ENCODE measurements around the gene MAPK7.
"Not testable (repeated sequence)": the region's sequence is repeated elsewhere in the genome, so short reads cannot be mapped to it uniquely, and the experiment has no call there.

MAPK7 gene

DNA sequence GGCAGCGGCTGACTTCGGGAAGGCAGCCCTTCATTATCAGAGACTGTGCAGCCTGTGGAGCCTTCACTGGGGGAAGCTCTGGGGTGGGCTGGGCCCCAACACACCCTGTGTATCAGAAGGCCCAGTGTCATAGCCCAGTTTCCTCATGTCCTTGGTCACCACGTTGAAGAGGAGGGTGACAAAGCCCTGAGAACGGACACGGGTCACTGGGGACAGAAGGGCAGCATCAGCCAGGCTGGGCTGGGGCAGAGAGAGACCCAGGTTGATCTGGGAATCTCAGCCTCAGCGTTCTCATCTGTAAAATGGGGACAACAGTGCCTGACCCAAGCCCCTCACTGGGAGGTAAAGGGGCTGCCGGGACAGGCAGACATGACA is 35.1 kb upstream of the MAPK7 start:
- DNase-seq (ENCODE audit: low read depth, low spot score), result no peak

DNA sequence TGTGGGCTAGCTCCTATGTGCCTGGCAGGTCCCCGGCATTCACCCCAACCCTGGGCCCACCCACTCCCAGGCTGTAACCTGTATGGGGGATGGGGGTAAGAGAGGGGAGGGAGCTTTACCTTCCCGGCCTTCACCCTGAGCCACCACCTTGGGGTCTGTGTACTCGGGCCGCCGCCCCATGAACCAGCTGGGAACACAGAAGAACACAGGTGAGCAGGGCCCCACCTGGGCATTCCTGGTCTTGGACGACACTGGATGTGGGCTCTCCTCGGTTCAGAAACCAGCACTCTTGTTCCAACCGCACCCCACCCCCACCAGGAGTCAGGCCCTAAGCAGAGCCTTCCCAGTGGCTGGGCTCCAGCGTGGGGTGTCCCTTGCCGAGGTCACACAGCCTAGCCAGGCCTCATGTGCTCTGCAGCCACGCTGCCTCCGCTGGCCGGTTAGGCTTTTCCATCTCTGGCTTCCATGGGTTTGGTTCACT is 34.6 kb upstream of the MAPK7 start:
- no peak for DNase-seq (ENCODE audit: low read depth, low spot score)

DNA sequence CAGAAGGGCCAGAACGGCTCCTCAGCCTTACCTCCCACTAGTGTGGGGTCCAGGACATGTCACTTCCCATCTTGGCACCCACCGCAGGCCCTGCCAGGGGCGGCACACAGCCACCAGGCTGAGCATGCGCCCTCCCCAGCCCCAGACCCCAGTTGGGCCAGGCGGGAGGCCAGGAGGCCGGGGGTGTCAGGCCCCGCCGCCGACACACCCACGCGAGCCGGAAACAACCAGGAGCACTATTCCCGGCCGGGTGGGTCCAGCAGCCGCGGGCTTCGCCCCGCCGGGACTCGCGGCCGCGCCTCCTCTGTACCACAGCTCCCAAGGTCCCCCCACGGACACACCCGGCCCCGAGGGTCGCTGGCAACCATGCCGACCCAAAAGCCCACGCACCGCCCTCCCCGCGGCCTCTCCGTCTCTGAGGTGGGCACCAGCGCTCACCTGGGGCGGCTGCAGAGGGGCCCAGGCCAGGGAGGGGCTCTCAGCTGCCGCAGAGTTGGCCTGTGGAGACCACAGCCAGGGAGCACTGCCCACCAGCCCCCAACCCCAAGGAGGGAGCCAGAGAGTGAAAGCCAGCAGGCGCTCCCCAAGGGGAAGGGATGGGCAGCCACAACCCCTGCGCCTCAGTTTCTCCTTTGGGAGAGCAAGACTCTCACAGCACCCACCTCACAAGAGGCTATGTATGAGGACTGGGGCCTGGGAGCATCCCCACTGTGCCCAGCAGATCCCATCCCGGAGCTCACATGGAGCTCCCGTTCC is 33.8 kb upstream of the MAPK7 start:
- no peak for DNase-seq (ENCODE audit: low read depth, low spot score)

DNA sequence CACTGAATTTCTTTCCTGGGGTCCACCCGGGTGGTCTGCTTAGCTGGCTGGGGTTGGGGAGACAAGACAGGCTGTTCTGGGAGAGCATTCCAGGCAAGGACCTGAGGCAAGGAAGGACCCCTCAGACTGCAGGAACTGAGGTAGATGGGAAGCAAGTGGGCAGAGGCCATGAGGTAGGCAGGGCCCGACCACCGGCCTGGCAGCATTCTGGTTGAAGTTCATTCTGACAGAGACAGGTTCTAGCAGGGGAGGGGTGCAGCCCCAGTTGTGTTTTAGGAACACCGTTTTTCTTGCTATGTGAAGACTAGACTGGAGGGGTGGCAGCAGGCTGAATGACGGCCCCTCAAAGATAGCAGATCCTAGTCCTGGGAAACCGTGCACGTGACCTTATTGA is 33.2 kb upstream of the MAPK7 start:
- no peak for DNase-seq (ENCODE audit: low read depth, low spot score)

DNA sequence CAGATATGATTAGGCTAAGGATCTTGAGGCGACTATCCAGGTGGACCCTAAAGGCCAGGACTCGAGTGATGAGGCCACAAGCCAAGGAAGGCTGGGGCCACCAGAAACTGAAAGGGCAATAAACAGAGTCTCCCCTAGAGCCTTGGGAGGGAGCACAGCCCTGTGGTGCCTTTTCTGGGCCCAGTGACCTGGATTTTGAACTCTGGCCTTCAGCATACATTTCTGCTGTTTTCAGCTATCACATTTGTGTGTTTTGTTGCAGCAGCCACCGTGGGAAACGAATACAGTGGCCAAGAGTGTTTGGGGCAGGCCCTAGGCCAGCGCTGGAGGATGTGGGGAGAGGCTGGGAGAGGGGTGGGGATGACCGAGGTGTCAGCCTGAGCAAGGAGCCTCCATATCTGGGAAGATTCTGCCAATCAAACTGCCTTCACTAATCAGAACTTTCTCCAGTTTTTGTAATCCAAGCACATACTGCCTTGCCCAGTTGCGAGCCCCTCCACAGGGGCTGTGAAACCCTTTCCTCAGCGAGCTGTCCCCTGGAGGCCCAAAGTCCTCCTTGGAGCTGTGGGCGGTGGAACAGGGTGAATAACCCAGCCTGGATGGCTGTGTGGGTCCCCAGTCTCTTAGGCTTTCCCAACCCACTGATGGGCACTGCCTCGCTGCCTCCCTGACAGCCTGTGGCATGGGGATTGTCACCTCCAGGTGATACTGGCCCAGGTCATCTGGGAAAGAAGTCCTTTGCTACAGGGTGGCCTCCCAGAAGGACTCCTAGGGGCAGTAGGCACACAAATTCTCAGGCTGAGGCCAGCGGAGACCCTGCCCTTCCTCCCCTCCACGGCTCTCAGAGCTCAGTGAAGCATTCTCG is 32.6 kb upstream of the MAPK7 start:
- DNase-seq (ENCODE audit: low read depth, low spot score), result no peak

DNA sequence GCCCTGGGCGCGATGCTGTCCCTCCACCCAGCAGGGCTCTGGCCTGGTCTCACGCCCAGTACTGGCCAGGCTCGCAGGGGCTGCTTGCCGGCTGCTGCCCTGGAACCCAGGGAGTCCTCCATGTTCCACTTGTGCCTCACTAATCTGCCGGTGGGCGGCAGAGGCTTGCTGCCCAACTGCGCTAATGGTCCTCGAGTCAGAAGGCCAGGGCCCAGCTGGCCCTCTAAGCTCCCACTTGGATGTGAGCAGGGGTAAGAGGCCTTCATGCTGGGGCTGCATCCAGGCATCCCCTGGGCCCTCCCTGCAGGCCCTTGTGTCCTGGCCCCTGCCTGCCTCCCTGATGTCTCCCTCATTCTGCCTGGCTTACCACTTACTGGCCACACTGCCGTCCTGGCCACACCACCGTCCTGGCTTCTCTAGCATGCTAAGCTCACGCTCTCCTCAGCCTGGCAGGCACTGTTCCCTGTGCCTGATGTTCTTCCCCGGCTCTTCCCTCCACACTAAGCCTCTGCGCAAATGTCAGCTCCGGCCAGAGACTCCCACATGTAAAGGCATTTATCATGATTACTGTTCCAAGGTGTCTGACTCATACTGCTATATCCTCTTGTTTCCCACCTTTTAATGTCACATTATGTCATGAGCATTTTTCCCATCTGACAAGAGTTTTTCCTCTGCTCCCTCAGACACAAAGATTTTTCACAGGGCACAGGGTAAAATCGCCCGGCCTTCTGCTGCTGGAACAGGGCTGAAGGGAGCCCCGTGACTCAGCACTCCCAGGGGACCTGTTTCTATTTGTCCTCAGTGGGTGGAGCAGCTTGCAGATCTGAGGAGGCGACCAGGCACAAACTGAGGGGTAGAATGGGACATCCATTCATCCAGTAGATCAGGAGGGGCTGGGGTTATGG is 31.7 kb upstream of the MAPK7 start:
- DNase-seq (ENCODE audit: low read depth, low spot score), result no peak

DNA sequence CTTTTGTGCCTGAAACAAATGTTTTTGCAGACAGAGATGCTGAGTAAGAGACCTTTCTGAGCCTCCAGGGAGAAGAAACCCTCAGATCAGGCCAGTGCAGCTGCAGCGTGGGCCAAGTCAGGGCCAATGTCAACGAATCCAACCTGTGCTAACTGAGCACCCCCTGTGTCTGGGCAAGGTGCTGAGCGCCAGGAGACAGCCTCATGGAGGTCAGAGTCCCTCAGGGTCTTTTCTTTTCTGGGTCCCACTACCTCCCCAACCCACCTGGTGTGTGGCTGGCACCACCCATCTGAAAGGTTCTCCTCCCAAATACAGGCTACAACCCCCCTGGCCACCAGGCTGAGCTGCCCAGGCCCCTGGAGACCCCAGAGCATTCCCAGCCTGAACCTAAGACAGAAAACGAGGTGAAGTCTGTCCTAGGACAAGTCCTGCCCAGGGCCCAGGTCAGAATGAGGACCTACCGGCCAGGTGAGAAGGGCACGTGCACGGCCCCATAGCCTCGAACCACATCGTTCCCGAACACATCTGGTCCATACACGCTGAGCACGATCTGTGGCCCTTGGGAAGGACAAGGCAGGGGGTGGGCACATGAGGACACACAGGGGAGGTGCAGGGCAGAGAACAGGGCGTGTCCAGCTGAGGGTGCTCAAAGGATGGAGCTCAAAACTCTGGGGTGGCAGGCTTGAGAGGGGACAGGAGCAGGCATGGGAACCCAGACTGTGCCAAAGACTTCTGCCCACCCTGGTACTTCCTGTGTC is 30.8 kb upstream of the MAPK7 start:
- no peak for DNase-seq (ENCODE audit: low read depth, low spot score)

DNA sequence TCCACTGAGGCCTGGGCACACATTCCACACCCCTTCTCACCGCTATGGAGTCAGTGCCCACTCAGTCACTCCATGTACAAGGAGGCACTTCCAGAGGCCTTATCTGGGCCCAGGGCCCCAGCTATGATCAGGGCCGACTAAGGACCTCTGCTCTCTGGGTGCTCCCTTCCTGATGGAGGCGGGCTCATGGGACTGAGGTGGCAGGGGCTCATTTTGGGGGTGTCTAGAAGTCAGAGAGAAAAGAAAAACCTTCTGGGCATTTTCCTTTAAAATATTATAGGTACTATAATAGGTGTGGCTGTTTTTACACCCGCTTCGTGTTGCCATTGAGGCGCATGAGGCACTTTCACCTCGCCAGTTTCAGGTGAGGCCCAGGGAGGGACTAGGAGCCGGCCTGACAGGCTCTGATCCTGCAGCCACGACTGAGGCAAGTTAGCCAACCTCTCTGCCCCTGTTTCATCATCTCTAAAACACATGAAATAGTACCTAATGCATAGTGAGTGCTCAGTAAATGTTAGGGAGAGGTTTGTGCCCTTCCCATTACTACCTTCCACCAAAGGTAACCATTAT is 30.1 kb upstream of the MAPK7 start:
- no peak for DNase-seq (ENCODE audit: low read depth, low spot score)

DNA sequence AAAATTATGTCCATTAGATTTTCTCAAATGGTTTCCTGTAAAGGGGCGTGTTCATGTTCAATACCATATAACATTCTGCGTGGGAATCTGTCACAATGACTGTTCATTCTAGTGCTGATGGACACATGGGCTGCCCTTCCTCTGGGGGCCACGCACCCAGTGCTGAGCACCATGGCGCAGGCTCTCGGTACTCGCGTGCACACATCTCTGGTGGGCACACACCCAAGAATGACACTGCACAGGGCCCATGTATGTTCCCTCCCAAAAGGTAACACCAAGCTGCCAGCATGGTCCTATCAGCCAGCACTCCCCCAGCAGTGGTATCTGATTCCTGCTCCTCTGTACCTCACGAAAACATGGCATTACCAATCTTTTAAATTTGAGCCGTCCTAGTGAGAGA is 29.5 kb upstream of the MAPK7 start:
- no peak for DNase-seq (ENCODE audit: low read depth, low spot score)

DNA sequence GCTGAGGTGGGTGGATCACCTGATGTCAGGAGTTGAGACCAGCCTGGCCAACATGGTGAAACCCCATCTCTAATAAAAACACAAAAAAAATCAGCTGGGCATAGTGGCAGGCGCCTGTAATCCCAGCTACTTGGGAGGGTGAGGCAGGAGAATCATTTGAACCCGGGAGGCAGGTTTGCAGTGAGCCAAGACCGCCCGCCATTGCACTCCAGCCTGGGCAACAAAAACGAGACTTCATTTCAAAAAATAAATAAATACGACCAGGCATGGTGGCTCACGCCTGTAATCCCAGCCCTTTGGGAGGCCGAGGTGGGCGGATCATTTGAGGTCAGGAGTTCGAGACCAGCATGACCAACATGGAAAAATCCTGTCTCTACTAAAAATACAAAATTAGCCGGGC is 24.9 kb upstream of the MAPK7 start:
- not testable (repeated sequence) for DNase-seq (ENCODE audit: low read depth, low spot score)

DNA sequence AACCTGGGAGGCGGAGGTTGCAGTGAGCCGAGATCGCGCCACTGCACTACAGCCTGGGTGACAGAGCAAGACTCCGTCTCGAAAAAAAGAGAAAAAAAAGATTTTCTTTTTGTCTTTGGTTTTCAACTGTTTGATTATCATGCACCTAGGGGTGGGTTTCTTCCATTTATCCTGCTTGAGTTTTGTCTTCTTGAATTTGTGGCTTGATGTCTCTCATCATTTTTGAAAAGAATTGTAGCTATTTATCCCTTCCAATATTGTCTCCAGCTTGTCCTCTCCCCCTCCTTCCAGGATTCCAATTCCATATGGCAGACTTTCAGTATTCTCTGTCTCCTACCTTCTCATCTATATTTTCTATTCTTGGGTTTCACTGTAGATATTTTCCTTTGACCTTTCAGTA is 23.6 kb upstream of the MAPK7 start:
- DNase-seq (ENCODE audit: low read depth, low spot score), result no peak

DNA sequence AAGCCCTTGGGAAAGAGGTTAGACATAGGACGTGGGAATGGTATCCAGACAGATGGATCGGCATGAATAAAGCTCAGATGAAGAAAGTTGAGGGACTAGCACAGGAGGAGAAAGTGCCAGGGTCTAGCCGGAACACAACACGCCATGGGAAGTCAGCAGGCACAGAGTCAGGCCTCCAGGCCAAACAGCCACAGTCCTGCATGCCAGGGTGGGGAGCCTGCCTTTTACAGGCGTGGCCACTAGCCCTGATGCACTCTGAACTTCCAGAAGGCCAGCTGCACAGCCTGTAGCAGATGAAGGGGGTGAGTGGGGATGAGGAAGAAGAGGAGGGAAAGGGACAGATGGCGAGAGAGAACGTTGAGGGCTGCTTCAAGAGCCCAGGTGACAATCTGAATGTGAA is 20.9 kb upstream of the MAPK7 start:
- DNase-seq (ENCODE audit: low read depth, low spot score), result no peak

DNA sequence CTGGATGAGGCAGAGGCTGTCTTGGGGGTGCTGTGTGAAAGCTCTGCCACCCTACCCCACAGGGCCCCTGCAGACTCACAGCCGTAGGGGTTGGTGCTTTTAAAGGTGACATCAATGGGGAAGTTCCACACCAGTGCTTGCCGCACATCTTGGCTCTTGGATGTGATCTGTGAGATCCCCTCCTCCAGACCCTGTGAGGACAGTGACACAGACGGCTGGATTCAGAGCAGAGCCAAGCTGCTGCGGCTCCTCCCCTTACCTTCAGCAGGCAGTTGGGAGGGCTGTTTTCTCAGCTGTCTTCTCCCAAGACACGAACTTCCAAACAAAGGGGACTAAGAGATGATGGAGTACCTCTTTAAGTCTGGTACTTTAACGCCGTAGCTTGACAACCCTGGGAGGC is 20.5 kb upstream of the MAPK7 start:
- no peak for DNase-seq (ENCODE audit: low read depth, low spot score)

DNA sequence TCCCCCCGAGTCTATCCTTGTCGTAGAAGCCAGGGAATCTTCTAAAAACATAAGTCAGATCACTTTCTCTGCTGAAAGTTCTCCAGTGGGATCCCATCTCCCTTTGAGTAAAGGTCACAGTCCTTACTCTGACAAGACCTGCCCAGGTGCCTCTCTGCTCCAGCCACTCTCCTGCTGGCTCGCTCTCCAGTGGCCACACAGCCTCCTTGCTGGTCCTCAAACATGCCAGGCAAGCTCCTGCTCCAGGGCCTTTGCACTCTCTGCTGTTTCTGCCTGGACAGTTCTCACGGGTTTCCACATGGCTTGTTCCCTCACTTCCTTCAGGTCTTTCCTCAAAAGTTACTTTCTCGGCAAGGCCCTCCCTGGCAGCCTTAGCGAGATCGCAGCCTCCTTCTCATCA is 19.1 kb upstream of the MAPK7 start:
- no peak for DNase-seq (ENCODE audit: low read depth, low spot score)

DNA sequence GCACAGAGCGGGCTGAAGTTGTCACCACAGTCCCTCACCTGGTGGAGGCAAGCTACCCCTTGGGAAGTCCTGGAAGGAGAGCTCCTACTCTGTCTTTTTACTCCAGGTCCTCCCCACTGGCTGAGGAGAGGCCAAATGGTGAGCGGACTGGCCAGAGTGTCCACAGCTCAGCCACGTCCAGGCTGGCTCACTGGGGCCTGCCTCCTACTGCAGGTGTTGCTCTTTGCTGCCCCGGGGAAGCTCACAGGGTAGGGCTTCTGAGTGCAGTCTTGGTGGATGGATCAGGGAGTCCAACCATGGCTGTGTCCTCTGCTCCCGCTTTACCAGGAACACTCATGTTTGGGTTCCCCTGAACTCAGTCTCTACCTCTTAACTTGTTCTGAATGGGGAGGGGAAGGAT is 18.4 kb upstream of the MAPK7 start:
- no peak for DNase-seq (ENCODE audit: low read depth, low spot score)

DNA sequence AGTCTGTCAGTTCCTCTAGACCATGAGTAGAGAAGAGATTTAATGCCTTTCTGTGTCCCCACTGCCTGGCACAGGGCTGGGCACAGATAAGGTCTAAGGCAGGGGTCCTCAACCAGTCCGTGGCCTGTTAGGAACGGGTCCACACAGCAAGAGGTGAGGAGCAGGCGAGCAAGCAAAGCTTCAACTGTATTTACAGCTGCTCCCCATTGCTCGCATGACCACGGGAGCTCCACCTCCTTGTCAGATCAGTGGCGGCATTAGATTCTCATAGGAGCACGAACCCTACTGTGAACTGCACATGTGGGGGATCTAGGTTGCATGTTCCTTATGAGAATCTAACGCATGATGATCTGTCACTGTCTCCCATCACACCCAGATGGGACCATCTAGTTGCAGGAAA is 17.5 kb upstream of the MAPK7 start:
- DNase-seq (ENCODE audit: low read depth, low spot score), result no peak

DNA sequence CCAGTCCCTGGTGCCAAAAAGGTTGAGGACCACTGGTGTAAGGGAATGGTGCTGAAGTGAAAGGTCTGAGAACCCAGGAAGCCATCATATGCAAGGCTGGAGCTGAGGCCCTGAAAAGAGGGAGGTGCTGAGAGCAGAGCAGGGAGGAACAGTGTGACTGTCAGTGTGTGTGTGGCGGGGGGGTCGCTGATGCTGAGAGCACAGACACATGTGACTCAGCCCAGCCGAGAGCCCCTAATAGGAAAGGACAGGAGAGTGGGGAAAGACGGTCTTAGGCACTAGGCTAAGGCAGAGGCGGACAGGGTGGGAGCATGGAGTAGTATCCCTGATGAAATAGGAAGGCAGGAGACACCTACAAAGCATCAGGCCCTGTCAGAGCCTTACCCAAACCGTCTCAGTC is 17.0 kb upstream of the MAPK7 start:
- no peak for DNase-seq (ENCODE audit: low read depth, low spot score)

DNA sequence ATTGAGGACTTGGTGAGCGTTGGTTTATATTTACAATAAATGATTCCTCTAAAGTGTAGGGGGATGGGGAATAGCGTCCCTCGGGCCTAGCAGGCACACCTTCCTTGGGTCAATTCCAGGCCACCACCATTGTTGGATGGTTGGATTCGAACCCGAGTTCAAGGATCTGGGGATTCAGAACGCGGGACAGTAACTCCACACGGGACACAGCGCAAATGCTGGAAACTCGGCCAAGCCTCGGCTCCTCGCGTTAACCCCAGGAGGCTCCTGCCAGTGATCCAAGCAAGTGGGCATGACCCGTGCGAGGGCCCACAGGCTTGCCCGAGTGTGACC is 16.4 kb upstream of the MAPK7 start:
- DNase-seq (ENCODE audit: low read depth, low spot score), result no peak

DNA sequence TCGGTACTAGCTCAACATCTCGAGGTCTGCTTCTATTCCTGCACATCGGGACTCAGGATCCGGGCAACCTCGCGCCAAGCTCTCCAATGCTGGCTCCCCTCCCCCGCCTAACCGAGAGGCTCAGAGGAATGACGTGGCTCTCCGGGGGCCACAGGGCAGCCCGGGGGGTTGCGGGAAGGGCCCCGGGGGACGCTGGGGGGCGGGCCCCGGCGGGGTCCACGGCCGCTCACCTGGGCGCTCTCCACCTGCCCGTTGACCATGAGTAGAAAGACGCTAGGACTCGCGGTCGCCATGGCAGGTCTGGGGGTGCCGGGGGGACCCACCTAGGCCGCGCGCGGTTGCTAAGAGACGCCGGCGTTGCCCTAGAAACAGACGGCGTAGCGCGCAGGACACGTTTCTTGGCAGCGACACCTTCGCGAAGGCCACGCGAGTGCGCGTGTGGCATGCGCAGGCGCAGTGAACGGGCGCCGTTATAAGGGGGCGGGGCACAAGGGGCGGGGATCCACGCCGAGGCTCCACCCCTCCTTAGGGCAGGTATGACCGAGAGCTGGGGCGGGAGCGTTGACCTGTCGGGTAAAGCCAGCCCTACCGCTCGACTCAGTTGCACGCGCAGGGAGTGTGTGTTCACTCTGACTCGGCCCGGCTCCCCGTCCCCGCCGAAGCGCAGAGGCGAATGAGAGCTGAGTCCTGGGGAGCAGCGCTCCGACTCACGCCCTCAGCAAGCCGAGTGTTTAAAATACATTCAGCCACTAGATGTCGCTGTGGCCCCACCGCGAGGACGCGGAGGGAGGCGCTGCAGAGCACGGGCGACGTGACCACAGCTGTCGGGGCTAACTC is 15.8 kb upstream of the MAPK7 start, which contains the start of gene B9D1:
Gene B9D1 (minus strand): TSS at position 447 of the 837 bp plus-strand sequence. CDS start 154 bp downstream, at position 293.
- DNase-seq (ENCODE audit: low read depth, low spot score), result peak; percentile 47

DNA sequence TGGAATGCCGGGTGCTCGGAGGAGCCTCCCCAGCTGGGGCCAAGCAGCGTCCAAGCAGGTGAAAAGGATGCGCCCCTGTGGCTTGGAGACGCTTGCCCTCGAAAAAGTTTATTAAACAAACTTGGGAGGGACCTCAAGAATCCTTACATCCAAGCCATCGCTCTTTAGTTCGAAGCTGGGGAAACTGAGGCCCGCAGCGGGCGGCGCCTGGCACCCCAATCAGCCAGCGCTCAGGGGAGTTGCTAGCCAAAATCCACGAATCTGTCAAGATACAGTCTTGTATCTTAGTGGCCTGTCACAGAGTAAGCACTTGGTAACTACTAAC is 15.2 kb upstream of the MAPK7 start:
- no peak for DNase-seq (ENCODE audit: low read depth, low spot score)
